Stimulated activated CD4-positive, alpha-beta T cell treated with anti-CD3 and anti-CD28 coated beads, Interleukin-1b, Interleukin-23, amount 100 ng/mL, for 4 hours (primary cell): ENCODE results near the gene MISFA.
"Not testable (repeated sequence)": the region's sequence is repeated elsewhere in the genome, so short reads cannot be mapped to it uniquely, and the experiment has no call there.

ENCODE experiments used
- DNase-seq, 2 donors: peaks; one replicate each; pipeline ENCODE4 v3.0.0-alpha.2; 2020; ENCODE audit warnings: low read depth in 2 of 2

Gene MISFA

GRCh38 chr11:18599739-18600230, at the start of gene MISFA:
Gene MISFA, plus strand, starts transcription at chr11:18599789. Its CDS starts 140 bp downstream, at chr11:18599929.
- no peak for DNase-seq

GRCh38 chr11:18563090-18563730, 36.4 kb upstream of the MISFA start:
- no peak for DNase-seq

DNA sequence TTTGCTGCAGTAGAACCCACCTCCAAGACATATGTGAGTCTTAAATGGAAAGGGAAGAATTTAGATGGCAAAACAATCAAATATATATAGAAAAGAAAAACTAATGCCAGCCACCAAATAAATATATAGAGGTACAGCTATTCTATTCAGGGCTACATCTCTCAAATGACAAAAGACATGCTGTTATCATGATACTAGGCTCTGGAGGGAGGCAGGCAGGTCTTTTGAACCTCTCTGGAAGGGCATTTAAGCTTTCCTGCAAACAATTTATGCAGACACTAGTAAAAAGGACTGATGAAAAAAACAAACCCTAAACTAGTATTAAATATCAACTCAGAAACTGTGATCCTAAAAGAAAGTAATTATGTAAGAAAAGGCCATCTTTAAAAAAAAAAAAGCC, 35.4 kb upstream of the MISFA start:
- no peak for DNase-seq

DNA sequence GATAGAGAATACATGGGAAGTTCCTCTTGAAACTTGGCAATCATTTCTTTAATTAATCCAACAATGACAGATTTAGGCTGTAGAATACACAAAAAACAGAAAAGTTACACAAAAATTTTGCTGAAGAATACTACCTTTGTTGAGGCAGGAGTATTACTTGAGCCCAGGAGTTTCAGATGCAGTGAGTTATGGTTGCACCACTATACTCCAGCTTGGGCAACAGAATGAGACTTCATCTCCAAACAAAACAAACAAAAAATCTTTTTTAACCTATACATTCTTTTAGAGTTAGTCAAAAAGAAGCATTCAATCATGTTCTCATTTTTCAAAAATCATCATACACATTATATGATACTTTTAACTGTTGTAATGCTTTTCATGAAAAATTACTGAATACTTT, 33.2 kb upstream of the MISFA start:
- DNase-seq: no peak

- no peak for DNase-seq
These were observed 32.5 kb upstream of the MISFA start for GRCh38 chr11:18567081-18567480.

- no peak for DNase-seq
These were observed 24.2 kb upstream of the MISFA start for GRCh38 chr11:18575361-18575760.

DNA sequence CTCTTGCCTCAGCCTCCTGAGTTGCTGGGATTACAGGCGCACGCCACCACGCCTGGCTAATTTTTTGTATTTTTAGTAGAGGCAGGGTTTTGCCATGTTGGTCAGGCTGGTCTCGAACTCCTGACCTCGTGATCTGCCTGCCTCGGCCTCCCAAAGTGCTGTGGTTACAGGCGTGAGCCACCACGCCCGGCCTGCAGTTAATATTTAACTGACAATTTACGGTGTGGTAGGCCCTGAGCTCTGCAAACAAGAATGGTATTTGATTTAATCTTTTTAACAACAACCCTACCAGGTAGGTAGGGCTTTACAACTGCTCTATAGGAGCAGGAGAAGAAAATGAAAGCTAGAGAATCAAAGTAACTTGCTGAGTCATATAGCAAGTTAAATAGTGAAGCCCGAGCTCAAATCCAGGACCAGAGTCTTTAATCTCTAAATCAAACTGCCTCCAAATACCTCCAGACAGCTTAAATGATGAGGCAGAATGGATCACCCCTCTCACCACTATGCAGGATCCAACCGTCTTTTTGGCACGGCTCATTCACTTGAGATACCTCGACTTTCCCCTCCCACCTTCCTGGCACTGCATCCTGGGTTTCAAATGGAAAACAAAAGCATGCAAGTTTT, 20.5 kb upstream of the MISFA start:
- DNase-seq: no peak

DNA sequence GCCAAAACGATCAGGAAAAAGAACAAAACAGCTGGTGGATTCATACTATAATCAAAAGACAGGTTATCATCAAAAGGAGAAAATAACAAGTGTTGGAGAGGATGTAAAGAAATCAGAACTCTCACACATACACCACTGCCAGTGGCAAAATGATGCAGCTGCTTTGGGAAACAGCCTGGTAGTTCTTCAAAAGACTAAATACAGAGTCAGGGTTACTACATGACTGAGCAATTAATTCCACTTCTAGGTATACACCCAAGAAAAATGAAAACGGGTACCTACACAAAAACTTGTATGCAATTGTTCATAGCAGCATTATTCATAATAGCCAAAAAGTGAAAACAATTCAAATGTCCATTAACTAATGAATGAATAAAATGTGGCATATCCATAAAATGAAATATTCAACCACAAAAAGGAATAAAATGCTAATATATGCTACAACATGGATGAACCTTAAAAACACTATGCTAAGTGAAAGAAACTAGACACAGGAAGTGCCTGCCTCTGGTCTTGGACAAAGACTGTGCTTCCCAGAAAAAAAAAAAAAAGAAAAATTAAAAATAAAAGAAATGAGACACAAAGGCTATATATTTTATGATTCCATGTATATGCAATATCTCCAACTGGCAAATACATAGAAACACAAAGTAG, 19.3 kb upstream of the MISFA start:
- no peak for DNase-seq

DNA sequence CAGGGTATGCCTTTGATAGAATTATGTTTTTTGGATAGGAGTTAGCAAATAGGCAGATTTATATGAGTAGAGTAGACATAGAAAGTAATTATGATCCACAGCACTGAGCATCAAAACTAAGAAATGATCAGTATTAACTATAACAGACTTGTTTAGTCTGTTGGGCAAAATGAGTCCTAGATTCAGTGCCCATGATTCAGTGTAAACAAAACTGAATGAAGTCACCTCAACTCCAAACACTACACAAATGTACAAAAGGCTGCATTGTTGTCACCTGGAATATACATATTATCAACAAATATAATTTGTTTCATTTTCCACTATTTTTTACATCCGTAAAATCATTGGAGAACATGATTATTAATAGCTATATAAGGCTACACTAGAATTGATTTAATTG, 17.8 kb upstream of the MISFA start:
- DNase-seq: no peak

DNA sequence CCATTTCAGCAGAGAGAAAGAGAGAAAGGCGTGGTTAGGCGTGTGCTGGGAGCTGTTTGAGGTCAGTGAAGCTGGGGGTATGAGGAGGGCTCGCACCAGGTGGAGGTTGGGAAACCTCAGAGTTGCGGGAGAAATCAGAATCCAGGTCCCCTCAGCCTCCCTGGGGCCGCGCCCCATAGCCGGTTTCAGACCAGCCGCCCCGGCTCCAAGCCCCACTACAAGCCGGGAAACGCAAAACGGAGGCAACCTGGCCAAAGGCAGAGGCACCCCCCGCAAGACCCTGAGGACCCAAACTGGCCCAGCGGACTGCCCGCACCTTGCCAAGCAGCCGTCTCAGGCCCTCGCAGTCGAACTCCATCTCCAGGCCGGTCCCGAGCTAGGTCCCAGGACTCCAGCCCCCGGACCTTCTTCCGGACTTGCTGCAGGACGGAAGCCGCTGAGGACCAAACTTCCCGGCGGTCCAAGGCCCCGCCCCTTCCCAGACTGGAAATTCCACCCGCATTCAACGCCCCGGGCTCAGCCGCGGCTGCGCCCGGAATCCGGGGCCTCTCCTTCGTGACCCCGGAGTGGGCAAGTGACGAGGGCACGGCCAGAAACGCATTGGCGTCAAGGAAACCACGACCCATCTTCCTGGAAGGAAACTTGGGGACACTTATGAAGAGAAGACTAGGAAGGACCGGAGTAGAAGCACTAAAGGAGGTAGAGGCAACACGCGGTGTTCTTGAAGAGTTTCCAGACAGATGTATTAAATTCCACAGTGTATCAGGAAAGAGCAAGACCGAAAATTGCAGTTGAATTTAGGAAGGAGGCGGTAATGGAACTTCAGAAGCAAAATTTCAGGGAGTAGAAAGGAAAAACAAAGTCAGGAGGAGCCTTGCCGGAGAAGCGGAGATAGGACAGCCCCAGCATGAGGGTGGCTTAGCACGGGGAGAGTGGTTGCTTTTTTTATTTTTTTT, 11.0 kb upstream of the MISFA start, which contains the start of gene UEVLD:
Gene UEVLD, minus strand, starts transcription at position 438 of the 956 bp plus-strand sequence. Its CDS starts 80 bp downstream, at position 358.
- peak; percentile 40 to 59 for DNase-seq

DNA sequence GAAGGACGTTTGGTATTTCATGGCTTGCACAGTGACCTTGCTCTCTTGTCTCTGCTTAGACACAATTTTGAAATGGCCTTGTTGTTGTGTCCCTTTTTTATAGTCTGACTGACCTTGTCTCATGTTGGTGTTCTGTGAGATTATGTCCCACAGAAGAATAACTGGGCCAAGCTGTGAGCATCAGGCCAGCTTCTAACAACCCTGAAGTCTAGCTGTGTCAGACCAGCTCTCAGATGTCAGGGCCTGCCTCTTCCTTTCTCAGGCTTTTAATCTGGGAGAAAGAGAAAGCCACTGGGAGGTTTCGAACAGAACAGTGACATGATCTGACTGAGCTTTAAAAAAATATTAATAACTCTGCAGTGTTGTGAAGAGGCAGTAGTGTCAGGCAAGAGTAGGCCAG, 9.0 kb upstream of the MISFA start:
- no peak for DNase-seq

DNA sequence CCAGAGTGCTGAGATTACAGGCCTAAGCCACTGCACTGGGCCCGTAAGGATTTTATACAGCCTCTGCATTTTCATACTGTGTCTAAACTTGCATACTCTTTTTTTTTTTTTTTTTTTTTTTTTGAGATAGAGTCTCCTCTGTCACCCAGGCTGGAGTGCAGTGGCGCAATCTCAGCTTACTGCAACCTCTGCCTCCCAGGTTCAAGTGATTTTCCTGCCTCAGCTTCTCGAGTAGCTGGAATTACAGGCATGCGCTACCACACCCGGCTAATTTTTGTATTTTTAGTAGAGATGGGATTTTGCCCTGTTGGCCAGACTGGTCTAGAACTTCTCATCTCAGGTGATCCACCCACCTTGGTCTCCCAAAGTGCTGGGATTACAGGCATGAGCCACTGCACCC, 5.5 kb upstream of the MISFA start:
- DNase-seq: not testable (repeated sequence)

- no peak for DNase-seq
These were observed 4.4 kb upstream of the MISFA start for GRCh38 chr11:18594999-18595749.

DNA sequence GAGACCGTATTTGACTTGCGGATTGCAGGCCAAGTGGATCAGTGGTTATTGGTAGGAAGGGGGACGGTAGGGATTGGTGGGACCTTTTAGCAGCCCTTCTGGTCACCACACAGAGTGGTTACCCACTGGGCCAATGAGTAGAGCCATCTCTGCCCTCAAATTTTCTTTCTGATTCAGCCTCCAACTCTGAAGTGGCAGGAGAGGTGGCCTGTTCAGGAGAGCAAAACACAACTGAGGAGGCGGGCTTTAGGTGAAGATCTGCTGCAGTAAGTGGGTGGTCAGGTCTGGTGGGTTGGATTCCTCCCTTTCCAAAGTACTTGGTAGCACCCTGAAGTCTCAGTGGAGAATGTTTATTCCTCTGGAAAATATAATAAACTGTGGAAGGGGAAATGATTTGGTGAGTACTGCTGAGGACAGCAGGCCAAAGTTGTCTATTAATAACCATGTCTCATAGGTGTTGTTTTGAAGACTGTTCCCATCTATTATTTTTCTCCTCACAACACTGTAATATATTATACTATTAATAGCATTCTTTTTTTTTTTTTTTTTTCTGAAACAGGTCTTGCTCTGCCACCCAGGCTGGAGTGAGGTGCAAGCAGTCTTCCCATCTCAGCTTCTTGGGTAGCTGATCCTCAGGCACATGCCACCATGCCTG, 1.5 kb downstream of the MISFA start:
- no peak for DNase-seq

GRCh38 chr11:18608376-18608775, 8.8 kb downstream of the MISFA start:
- no peak for DNase-seq

GRCh38 chr11:18611196-18611595, 11.6 kb downstream of the MISFA start:
- DNase-seq: no peak

DNA sequence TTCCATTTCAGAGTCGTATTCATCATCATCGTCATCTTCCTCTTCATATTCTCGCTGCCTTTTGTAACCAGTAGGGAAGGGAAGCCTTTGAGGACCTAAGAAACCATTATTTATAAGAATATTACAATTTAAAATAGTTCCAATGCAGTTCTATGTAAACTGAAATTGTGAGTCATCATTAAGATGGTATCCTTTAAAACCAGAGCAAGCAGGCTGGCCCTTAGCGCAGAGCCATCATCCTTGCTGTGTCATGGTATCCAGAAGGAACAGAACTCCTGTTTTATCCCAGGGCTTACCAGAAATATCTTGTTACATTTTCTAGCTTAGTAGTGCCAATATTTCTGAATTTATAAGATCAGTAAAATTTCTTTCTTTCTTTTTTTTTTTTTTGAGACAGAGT, 12.8 kb downstream of the MISFA start:
- DNase-seq: no peak

DNA sequence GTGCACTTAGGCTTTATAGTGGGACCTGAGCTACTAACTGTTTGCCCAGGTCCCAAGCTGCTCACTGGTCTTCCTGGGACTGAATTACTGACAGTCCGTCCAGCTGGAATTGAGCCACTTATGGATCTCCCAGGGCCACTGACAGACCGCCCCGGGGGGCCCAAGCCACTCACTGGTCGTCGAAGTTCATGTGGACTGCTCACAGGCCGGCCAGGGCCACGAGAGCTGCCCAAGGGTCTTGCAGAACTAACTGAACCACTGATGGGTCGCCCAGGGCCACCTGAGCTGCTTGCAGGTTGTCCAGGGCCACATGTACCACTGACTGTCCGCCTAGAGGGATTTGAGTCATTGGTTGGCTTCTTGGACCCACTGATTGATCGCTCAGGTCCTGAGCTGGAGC, 15.1 kb downstream of the MISFA start:
- no peak for DNase-seq

- no peak for DNase-seq
These were observed 16.2 kb downstream of the MISFA start for GRCh38 chr11:18615628-18616392.
